ENCODE results near the gene NSL1.

NSL1 gene

GRCh38 chr1:212819726-212820125 is 28.1 kb upstream of the NSL1 start:
- Histone ChIP-seq H3K27me3 (ENCODE audit: insufficient read depth, low read length) (no peaks in the 10 kb centered on the region), H3K4me3 (ENCODE audit: low read depth, low read length) (no peak overlapping the region), H3K36me3 (ENCODE audit: insufficient read depth, low read length) (no peaks in the 10 kb centered on the region), H3K4me1 (ENCODE audit: control insufficient read depth, insufficient read depth, low read length, unreplicated experiment) (no peaks in the 10 kb centered on the region), H3K27ac (ENCODE audit: low read depth, low read length) (no peak overlapping the region), H3K79me2 (ENCODE audit: control insufficient read depth, insufficient read depth, low read length, unreplicated experiment) (no peaks in the 10 kb centered on the region), H2AFZ (ENCODE audit: low read length, unreplicated experiment) (no peak overlapping the region)

- Histone ChIP-seq H3K27me3 (ENCODE audit: insufficient read depth, low read length) (no peaks in the 10 kb centered on the region), H3K4me1 (ENCODE audit: control insufficient read depth, insufficient read depth, low read length, unreplicated experiment) (no peaks in the 10 kb centered on the region), H3K79me2 (ENCODE audit: control insufficient read depth, insufficient read depth, low read length, unreplicated experiment) (no peaks in the 10 kb centered on the region), H3K36me3 (ENCODE audit: insufficient read depth, low read length) (no peaks in the 10 kb centered on the region), H3K27ac (ENCODE audit: low read depth, low read length) (no peak overlapping the region), H3K4me3 (ENCODE audit: low read depth, low read length) (no peak overlapping the region), H2AFZ (ENCODE audit: low read length, unreplicated experiment) (no peak overlapping the region)
Observed at GRCh38 chr1:212816567-212817278, 25.1 kb upstream of the NSL1 start.

GRCh38 chr1:212814537-212815334 is 23.2 kb upstream of the NSL1 start:
- H2AFZ ChIP-seq (ENCODE audit: low read length, unreplicated experiment) = no peak overlapping the region
- no peak overlapping the region for H3K27ac ChIP-seq (ENCODE audit: low read depth, low read length)
- no peaks in the 10 kb centered on the region for H3K4me1 ChIP-seq (ENCODE audit: control insufficient read depth, insufficient read depth, low read length, unreplicated experiment)
- no peaks in the 10 kb centered on the region for H3K27me3 ChIP-seq (ENCODE audit: insufficient read depth, low read length)
- no peak overlapping the region for H3K4me3 ChIP-seq (ENCODE audit: low read depth, low read length)
- H3K79me2 ChIP-seq (ENCODE audit: control insufficient read depth, insufficient read depth, low read length, unreplicated experiment) = no peaks in the 10 kb centered on the region
- H3K36me3 ChIP-seq (ENCODE audit: insufficient read depth, low read length) = no peaks in the 10 kb centered on the region

GRCh38 chr1:212805767-212806166 is 14.2 kb upstream of the NSL1 start:
- no peaks in the 10 kb centered on the region for H3K27me3 ChIP-seq (ENCODE audit: insufficient read depth, low read length)
- no peak overlapping the region for H2AFZ ChIP-seq (ENCODE audit: low read length, unreplicated experiment)
- H3K4me1 ChIP-seq (ENCODE audit: control insufficient read depth, insufficient read depth, low read length, unreplicated experiment) = no peaks in the 10 kb centered on the region
- no peaks in the 10 kb centered on the region for H3K79me2 ChIP-seq (ENCODE audit: control insufficient read depth, insufficient read depth, low read length, unreplicated experiment)
- no peak overlapping the region for H3K27ac ChIP-seq (ENCODE audit: low read depth, low read length)
- H3K36me3 ChIP-seq (ENCODE audit: insufficient read depth, low read length) = 0 out of 2 replicates have a peak, but pooled peaks cover 3% of the 10 kb centered on the region
- no peak overlapping the region for H3K4me3 ChIP-seq (ENCODE audit: low read depth, low read length)

GRCh38 chr1:212797681-212798080 is 6.1 kb upstream of the NSL1 start:
- peaks cover 3% of the 10 kb centered on the region for H3K79me2 ChIP-seq (ENCODE audit: control insufficient read depth, insufficient read depth, low read length, unreplicated experiment)
- H3K27ac ChIP-seq (ENCODE audit: low read depth, low read length) = no peak overlapping the region
- no peak overlapping the region for H2AFZ ChIP-seq (ENCODE audit: low read length, unreplicated experiment)
- H3K4me3 ChIP-seq (ENCODE audit: low read depth, low read length) = no peak overlapping the region
- peaks cover 14% of the 10 kb centered on the region for H3K4me1 ChIP-seq (ENCODE audit: control insufficient read depth, insufficient read depth, low read length, unreplicated experiment)
- H3K36me3 ChIP-seq (ENCODE audit: insufficient read depth, low read length) = no peaks in the 10 kb centered on the region
- H3K27me3 ChIP-seq (ENCODE audit: insufficient read depth, low read length) = no peaks in the 10 kb centered on the region

- Histone ChIP-seq H3K79me2 (ENCODE audit: control insufficient read depth, insufficient read depth, low read length, unreplicated experiment) (peaks cover 17% of the 10 kb centered on the region), H2AFZ (ENCODE audit: low read length, unreplicated experiment) (no peak overlapping the region), H3K4me3 (ENCODE audit: low read depth, low read length) (no peak overlapping the region), H3K4me1 (ENCODE audit: control insufficient read depth, insufficient read depth, low read length, unreplicated experiment) (peaks cover 16% of the 10 kb centered on the region), H3K27ac (ENCODE audit: low read depth, low read length) (no peak overlapping the region), H3K27me3 (ENCODE audit: insufficient read depth, low read length) (no peaks in the 10 kb centered on the region), H3K36me3 (ENCODE audit: insufficient read depth, low read length) (no peaks in the 10 kb centered on the region)
Observed at GRCh38 chr1:212794561-212795014, 3.0 kb upstream of the NSL1 start.

GRCh38 chr1:212792396-212792908 is 875 bp upstream of the NSL1 start:
- Histone ChIP-seq H3K79me2 (ENCODE audit: control insufficient read depth, insufficient read depth, low read length, unreplicated experiment) (peaks cover 23% of the 10 kb centered on the region), H2AFZ (ENCODE audit: low read length, unreplicated experiment) (peak overlapping the region; percentile 98), H3K27ac (ENCODE audit: low read depth, low read length) (peak overlapping the region; percentile 74), H3K36me3 (ENCODE audit: insufficient read depth, low read length) (no peaks in the 10 kb centered on the region), H3K4me1 (ENCODE audit: control insufficient read depth, insufficient read depth, low read length, unreplicated experiment) (peaks cover 13% of the 10 kb centered on the region), H3K4me3 (ENCODE audit: low read depth, low read length) (peak overlapping the region; percentile 96), H3K27me3 (ENCODE audit: insufficient read depth, low read length) (no peaks in the 10 kb centered on the region)

- Histone ChIP-seq H3K36me3 (ENCODE audit: insufficient read depth, low read length) (no peaks in the 10 kb centered on the region; the same call in 1 of the 2 replicates), H3K79me2 (ENCODE audit: control insufficient read depth, insufficient read depth, low read length, unreplicated experiment) (peaks cover 23% of the 10 kb centered on the region), H2AFZ (ENCODE audit: low read length, unreplicated experiment) (peak overlapping the region; percentile 96), H3K27ac (ENCODE audit: low read depth, low read length) (peak overlapping the region; percentile 74), H3K4me3 (ENCODE audit: low read depth, low read length) (peak overlapping the region; percentile 96), H3K4me1 (ENCODE audit: control insufficient read depth, insufficient read depth, low read length, unreplicated experiment) (peaks cover 11% of the 10 kb centered on the region), H3K27me3 (ENCODE audit: insufficient read depth, low read length) (no peaks in the 10 kb centered on the region)
Observed at GRCh38 chr1:212791261-212791675, 309 bp downstream of the NSL1 start.

GRCh38 chr1:212785871-212786270 is 5.7 kb downstream of the NSL1 start:
- Histone ChIP-seq H2AFZ (ENCODE audit: low read length, unreplicated experiment) (no peak overlapping the region), H3K36me3 (ENCODE audit: insufficient read depth, low read length) (peaks cover 15% of the 10 kb centered on the region), H3K27ac (ENCODE audit: low read depth, low read length) (no peak overlapping the region), H3K4me1 (ENCODE audit: control insufficient read depth, insufficient read depth, low read length, unreplicated experiment) (peaks cover 12% of the 10 kb centered on the region), H3K79me2 (ENCODE audit: control insufficient read depth, insufficient read depth, low read length, unreplicated experiment) (peaks cover 15% of the 10 kb centered on the region), H3K27me3 (ENCODE audit: insufficient read depth, low read length) (no peaks in the 10 kb centered on the region), H3K4me3 (ENCODE audit: low read depth, low read length) (no peak overlapping the region)

GRCh38 chr1:212783976-212784375 is 7.6 kb downstream of the NSL1 start:
- no peak overlapping the region for H2AFZ ChIP-seq (ENCODE audit: low read length, unreplicated experiment)
- no peak overlapping the region for H3K4me3 ChIP-seq (ENCODE audit: low read depth, low read length)
- H3K79me2 ChIP-seq (ENCODE audit: control insufficient read depth, insufficient read depth, low read length, unreplicated experiment) = peaks cover 4% of the 10 kb centered on the region
- H3K36me3 ChIP-seq (ENCODE audit: insufficient read depth, low read length) = peaks cover 17% of the 10 kb centered on the region
- H3K4me1 ChIP-seq (ENCODE audit: control insufficient read depth, insufficient read depth, low read length, unreplicated experiment) = peaks cover 12% of the 10 kb centered on the region
- H3K27ac ChIP-seq (ENCODE audit: low read depth, low read length) = no peak overlapping the region
- H3K27me3 ChIP-seq (ENCODE audit: insufficient read depth, low read length) = no peaks in the 10 kb centered on the region
